ENCODE measurements around the gene NR1I3.
"Not testable (repeated sequence)": the region's sequence is repeated elsewhere in the genome, so short reads cannot be mapped to it uniquely, and the experiment has no call there.

GRCh38 chr1:161257109-161257508 lies 19.1 kb upstream of the NR1I3 start:
- not testable (repeated sequence) for TF ChIP-seq CTCF (IDR thresholded peaks at IDR 0.05; ENCODE audit: borderline replicate concordance, extremely low read depth, low read length, poor library complexity, severe bottlenecking); EZH2 (IDR thresholded peaks at IDR 0.05; ENCODE audit: borderline replicate concordance, low read depth, low read length, severe bottlenecking)

Measured in DND-41 (cell line).